ENCODE data around the gene CERS6.

The CERS6 gene

GRCh38 chr2:168710754-168711467, 254.8 kb downstream of the CERS6 start:
- no peak overlapping the region for H3K27ac ChIP-seq (ENCODE audit: low read depth, low read length)
- H3K9ac ChIP-seq (ENCODE audit: low read length in 5 of 5), result no peak overlapping the region
- H3K4me1 ChIP-seq (ENCODE audit: control insufficient read depth in 5 of 5, insufficient read depth in 5 of 5, low read length in 5 of 5), result no peaks in the 10 kb centered on the region
- no peaks in the 10 kb centered on the region for H3K36me3 ChIP-seq (ENCODE audit: control insufficient read depth in 5 of 5, insufficient read depth in 5 of 5, low read length in 5 of 5)
- H3K27me3 ChIP-seq (ENCODE audit: control insufficient read depth in 5 of 5, insufficient read depth in 4 of 5, low read length in 5 of 5), result no peaks in the 10 kb centered on the region
- H3K9me3 ChIP-seq (ENCODE audit: control insufficient read depth in 5 of 5, low read length in 5 of 5), result no peaks in the 10 kb centered on the region
- H3K4me3 ChIP-seq (ENCODE audit: low read depth in 1 of 5, low read length in 5 of 5), result no peak overlapping the region

DNA sequence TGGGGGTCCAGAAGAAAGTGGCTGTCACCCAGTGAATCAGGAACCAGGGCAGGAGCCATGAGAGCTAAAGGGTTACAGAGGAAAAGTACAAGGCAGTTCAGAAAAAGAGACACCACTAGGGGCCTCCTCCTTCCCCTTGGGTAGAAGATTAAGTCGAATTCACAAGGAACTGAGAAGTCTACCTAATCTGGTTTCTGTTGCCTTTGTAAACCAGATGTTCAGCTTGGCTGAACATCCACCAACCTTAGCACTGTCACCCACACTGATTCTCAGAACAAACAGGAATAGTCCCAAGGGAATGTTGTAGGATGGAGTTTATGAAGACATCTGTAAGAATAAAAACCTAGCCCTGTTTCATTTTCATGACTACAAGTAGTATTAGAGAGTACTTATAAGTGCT, 256.0 kb downstream of the CERS6 start:
- Histone ChIP-seq H3K27me3 (ENCODE audit: control insufficient read depth in 5 of 5, insufficient read depth in 4 of 5, low read length in 5 of 5) (no peaks in the 10 kb centered on the region), H3K27ac (ENCODE audit: low read depth, low read length) (no peak overlapping the region)

GRCh38 chr2:168713325-168713724, 257.3 kb downstream of the CERS6 start:
- H3K4me3 ChIP-seq (ENCODE audit: low read depth in 1 of 5, low read length in 5 of 5), result no peak overlapping the region
- no peak overlapping the region for H3K9ac ChIP-seq (ENCODE audit: low read length in 5 of 5)
- H3K36me3 ChIP-seq (ENCODE audit: control insufficient read depth in 5 of 5, insufficient read depth in 5 of 5, low read length in 5 of 5), result peaks cover 0 to under 1% (median 0%) of the 10 kb centered on the region in 5 donors
- no peak overlapping the region for H3K27ac ChIP-seq (ENCODE audit: low read depth, low read length)
- no peaks in the 10 kb centered on the region for H3K4me1 ChIP-seq (ENCODE audit: control insufficient read depth in 5 of 5, insufficient read depth in 5 of 5, low read length in 5 of 5)
- no peaks in the 10 kb centered on the region for H3K27me3 ChIP-seq (ENCODE audit: control insufficient read depth in 5 of 5, insufficient read depth in 4 of 5, low read length in 5 of 5)
- H3K9me3 ChIP-seq (ENCODE audit: control insufficient read depth in 5 of 5, low read length in 5 of 5), result no peaks in the 10 kb centered on the region

More for the DNA sequence above, 256.0 kb downstream of the CERS6 start:
- H3K4me3 ChIP-seq (ENCODE audit: low read depth in 1 of 5, low read length in 5 of 5), result no peak overlapping the region
- no peak overlapping the region for H3K9ac ChIP-seq (ENCODE audit: low read length in 5 of 5)
- H3K4me1 ChIP-seq (ENCODE audit: control insufficient read depth in 5 of 5, insufficient read depth in 5 of 5, low read length in 5 of 5), result no peaks in the 10 kb centered on the region
- no peaks in the 10 kb centered on the region for H3K36me3 ChIP-seq (ENCODE audit: control insufficient read depth in 5 of 5, insufficient read depth in 5 of 5, low read length in 5 of 5)
- H3K9me3 ChIP-seq (ENCODE audit: control insufficient read depth in 5 of 5, low read length in 5 of 5), result no peaks in the 10 kb centered on the region

DNA sequence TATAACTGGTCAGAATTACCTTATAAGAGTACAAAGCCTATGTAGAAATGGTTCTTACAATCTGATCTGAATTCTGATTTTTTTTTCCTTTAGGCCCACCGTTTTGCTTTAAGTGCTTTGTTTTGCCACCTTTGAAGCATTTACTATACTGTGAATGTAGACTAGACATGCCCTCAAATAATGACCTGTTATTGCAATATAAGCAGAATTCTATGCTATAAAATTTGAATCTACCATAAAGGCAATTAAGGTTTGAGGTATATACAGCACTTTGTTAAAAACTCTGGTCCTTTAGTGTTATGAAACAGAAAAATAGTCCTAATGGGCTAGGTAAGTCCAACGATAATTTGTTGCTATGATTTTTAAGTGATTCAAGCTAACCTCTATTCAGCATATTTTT, 259.8 kb downstream of the CERS6 start:
- Histone ChIP-seq H3K4me3 (ENCODE audit: low read depth in 1 of 5, low read length in 5 of 5) (no peak overlapping the region), H3K27ac (ENCODE audit: low read depth, low read length) (no peak overlapping the region), H3K9ac (ENCODE audit: low read length in 5 of 5) (no peak overlapping the region), H3K27me3 (ENCODE audit: control insufficient read depth in 5 of 5, insufficient read depth in 4 of 5, low read length in 5 of 5) (no peaks in the 10 kb centered on the region), H3K9me3 (ENCODE audit: control insufficient read depth in 5 of 5, low read length in 5 of 5) (no peaks in the 10 kb centered on the region), H3K36me3 (ENCODE audit: control insufficient read depth in 5 of 5, insufficient read depth in 5 of 5, low read length in 5 of 5) (peaks cover 0 to 10% (median 5%) of the 10 kb centered on the region in 5 donors), H3K4me1 (ENCODE audit: control insufficient read depth in 5 of 5, insufficient read depth in 5 of 5, low read length in 5 of 5) (no peaks in the 10 kb centered on the region)

GRCh38 chr2:168716839-168717238, 260.8 kb downstream of the CERS6 start:
- Histone ChIP-seq H3K9ac (ENCODE audit: low read length in 5 of 5) (no peak overlapping the region), H3K9me3 (ENCODE audit: control insufficient read depth in 5 of 5, low read length in 5 of 5) (no peaks in the 10 kb centered on the region), H3K27me3 (ENCODE audit: control insufficient read depth in 5 of 5, insufficient read depth in 4 of 5, low read length in 5 of 5) (no peaks in the 10 kb centered on the region), H3K36me3 (ENCODE audit: control insufficient read depth in 5 of 5, insufficient read depth in 5 of 5, low read length in 5 of 5) (peaks cover 0 to 10% (median 5%) of the 10 kb centered on the region in 5 donors), H3K4me1 (ENCODE audit: control insufficient read depth in 5 of 5, insufficient read depth in 5 of 5, low read length in 5 of 5) (no peaks in the 10 kb centered on the region), H3K27ac (ENCODE audit: low read depth, low read length) (no peak overlapping the region), H3K4me3 (ENCODE audit: low read depth in 1 of 5, low read length in 5 of 5) (no peak overlapping the region)

GRCh38 chr2:168717790-168718502, 261.9 kb downstream of the CERS6 start:
- no peaks in the 10 kb centered on the region for H3K4me1 ChIP-seq (ENCODE audit: control insufficient read depth in 5 of 5, insufficient read depth in 5 of 5, low read length in 5 of 5)
- H3K36me3 ChIP-seq (ENCODE audit: control insufficient read depth in 5 of 5, insufficient read depth in 5 of 5, low read length in 5 of 5), result peaks cover 0 to 11% (median 6%) of the 10 kb centered on the region in 5 donors
- no peak overlapping the region for H3K27ac ChIP-seq (ENCODE audit: low read depth, low read length)
- no peak overlapping the region for H3K4me3 ChIP-seq (ENCODE audit: low read depth in 1 of 5, low read length in 5 of 5)
- no peaks in the 10 kb centered on the region for H3K9me3 ChIP-seq (ENCODE audit: control insufficient read depth in 5 of 5, low read length in 5 of 5)
- no peak overlapping the region for H3K9ac ChIP-seq (ENCODE audit: low read length in 5 of 5)
- H3K27me3 ChIP-seq (ENCODE audit: control insufficient read depth in 5 of 5, insufficient read depth in 4 of 5, low read length in 5 of 5), result no peaks in the 10 kb centered on the region

DNA sequence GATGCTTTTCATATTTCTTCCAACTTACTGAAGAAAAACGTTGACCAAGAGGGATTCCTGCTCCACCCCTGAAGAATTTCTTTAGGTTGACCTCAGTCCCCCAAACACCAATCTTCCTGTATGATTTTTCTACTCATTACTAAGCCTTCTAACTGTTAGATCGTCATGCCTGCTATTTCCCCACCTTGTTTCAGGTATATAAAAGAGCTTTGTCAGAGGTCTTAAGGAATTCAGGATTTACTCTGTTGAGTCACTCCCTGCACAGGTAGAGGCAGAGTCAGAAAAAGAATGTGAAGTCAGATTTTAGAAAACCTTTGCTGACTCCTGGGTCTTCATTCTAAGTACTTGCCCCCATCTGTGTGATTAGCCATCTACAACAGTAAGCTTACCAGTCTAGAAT, 262.6 kb downstream of the CERS6 start:
- no peak overlapping the region for H3K27ac ChIP-seq (ENCODE audit: low read depth, low read length)

GRCh38 chr2:168719446-168719845, 263.4 kb downstream of the CERS6 start:
- H3K4me3 ChIP-seq (ENCODE audit: low read depth in 1 of 5, low read length in 5 of 5), result no peak overlapping the region

More for the DNA sequence above, 262.6 kb downstream of the CERS6 start:
- no peaks in the 10 kb centered on the region for H3K9me3 ChIP-seq (ENCODE audit: control insufficient read depth in 5 of 5, low read length in 5 of 5)
- H3K4me3 ChIP-seq (ENCODE audit: low read depth in 1 of 5, low read length in 5 of 5), result no peak overlapping the region
- H3K9ac ChIP-seq (ENCODE audit: low read length in 5 of 5), result no peak overlapping the region
- H3K27me3 ChIP-seq (ENCODE audit: control insufficient read depth in 5 of 5, insufficient read depth in 4 of 5, low read length in 5 of 5), result no peaks in the 10 kb centered on the region
- H3K36me3 ChIP-seq (ENCODE audit: control insufficient read depth in 5 of 5, insufficient read depth in 5 of 5, low read length in 5 of 5), result peaks cover 0 to 11% (median 6%) of the 10 kb centered on the region in 5 donors
- H3K4me1 ChIP-seq (ENCODE audit: control insufficient read depth in 5 of 5, insufficient read depth in 5 of 5, low read length in 5 of 5), result no peaks in the 10 kb centered on the region

DNA sequence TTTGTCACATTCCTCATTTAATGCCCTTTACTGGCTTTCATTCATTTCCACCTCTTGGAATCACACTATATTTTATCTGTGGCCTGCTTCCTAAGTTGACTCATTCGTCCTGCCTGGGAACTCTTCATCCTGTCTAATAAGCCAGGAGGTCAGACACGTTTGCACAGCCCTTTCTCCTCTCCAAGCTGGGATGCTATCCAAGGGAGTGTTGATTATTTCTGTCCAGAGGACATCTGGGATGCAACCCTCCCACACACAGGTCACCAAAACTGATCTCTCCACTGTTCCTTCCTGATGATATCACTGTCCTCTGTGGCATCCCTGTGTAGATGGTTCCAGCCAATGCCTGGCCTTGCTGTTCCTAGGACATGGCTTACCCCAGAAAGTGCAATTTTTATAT, 266.5 kb downstream of the CERS6 start:
- Histone ChIP-seq H3K27me3 (ENCODE audit: control insufficient read depth in 5 of 5, insufficient read depth in 4 of 5, low read length in 5 of 5) (no peaks in the 10 kb centered on the region), H3K9me3 (ENCODE audit: control insufficient read depth in 5 of 5, low read length in 5 of 5) (no peaks in the 10 kb centered on the region), H3K4me1 (ENCODE audit: control insufficient read depth in 5 of 5, insufficient read depth in 5 of 5, low read length in 5 of 5) (no peaks in the 10 kb centered on the region), H3K36me3 (ENCODE audit: control insufficient read depth in 5 of 5, insufficient read depth in 5 of 5, low read length in 5 of 5) (peaks cover 0 to 11% (median 6%) of the 10 kb centered on the region in 5 donors), H3K9ac (ENCODE audit: low read length in 5 of 5) (no peak overlapping the region), H3K27ac (ENCODE audit: low read depth, low read length) (no peak overlapping the region), H3K4me3 (ENCODE audit: low read depth in 1 of 5, low read length in 5 of 5) (no peak overlapping the region)

More at GRCh38 chr2:168719446-168719845, 263.4 kb downstream of the CERS6 start:
- H3K4me1 ChIP-seq (ENCODE audit: control insufficient read depth in 5 of 5, insufficient read depth in 5 of 5, low read length in 5 of 5), result no peaks in the 10 kb centered on the region
- H3K9me3 ChIP-seq (ENCODE audit: control insufficient read depth in 5 of 5, low read length in 5 of 5), result no peaks in the 10 kb centered on the region
- no peaks in the 10 kb centered on the region for H3K27me3 ChIP-seq (ENCODE audit: control insufficient read depth in 5 of 5, insufficient read depth in 4 of 5, low read length in 5 of 5)
- H3K27ac ChIP-seq (ENCODE audit: low read depth, low read length), result no peak overlapping the region
- peaks cover 0 to 11% (median 6%) of the 10 kb centered on the region in 5 donors for H3K36me3 ChIP-seq (ENCODE audit: control insufficient read depth in 5 of 5, insufficient read depth in 5 of 5, low read length in 5 of 5)
- no peak overlapping the region for H3K9ac ChIP-seq (ENCODE audit: low read length in 5 of 5)

DNA sequence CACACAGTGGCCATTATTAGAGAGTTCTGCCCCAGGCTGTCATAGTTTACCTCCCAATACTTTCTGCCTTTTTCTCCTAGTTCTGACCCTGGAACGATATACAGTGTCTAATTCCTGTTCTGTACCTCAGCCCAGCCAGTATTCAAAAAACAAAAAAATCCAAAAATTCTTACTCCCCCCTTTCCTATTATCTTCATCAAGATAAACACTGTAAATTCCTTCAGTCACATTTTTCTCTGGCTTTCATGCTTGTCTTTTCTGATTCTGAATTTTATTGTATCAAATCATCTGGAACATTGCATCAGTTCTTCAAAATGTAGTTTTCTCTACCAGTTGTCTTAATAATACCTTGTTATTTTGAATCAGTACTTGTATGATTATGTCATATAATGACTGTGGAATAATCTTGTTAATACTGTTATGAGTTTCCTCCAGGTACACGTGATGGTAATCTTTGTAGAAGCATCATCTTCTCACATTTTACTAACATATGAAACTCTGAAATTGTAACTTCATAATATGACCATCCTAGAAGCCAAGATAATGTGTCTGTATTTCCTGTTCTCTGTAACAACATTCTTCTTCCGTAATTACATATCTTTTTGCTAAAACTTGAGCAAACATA, 267.3 kb downstream of the CERS6 start:
- Histone ChIP-seq H3K36me3 (ENCODE audit: control insufficient read depth in 5 of 5, insufficient read depth in 5 of 5, low read length in 5 of 5) (peaks cover 0 to 9% (median 6%) of the 10 kb centered on the region in 5 donors), H3K9ac (ENCODE audit: low read length in 5 of 5) (no peak overlapping the region), H3K27ac (ENCODE audit: low read depth, low read length) (no peak overlapping the region)

More for the DNA sequence above, 267.3 kb downstream of the CERS6 start:
- Histone ChIP-seq H3K9me3 (ENCODE audit: control insufficient read depth in 5 of 5, low read length in 5 of 5) (no peaks in the 10 kb centered on the region), H3K4me3 (ENCODE audit: low read depth in 1 of 5, low read length in 5 of 5) (no peak overlapping the region), H3K27me3 (ENCODE audit: control insufficient read depth in 5 of 5, insufficient read depth in 4 of 5, low read length in 5 of 5) (no peaks in the 10 kb centered on the region), H3K4me1 (ENCODE audit: control insufficient read depth in 5 of 5, insufficient read depth in 5 of 5, low read length in 5 of 5) (no peaks in the 10 kb centered on the region)
